PC-9 (cell line): ENCODE results near the gene ANO4. TPM values are rescaled to one million over a fixed set of nuclear protein-coding genes. Genes with fewer than 3 reads are reported as not detected.
A peak's percentile ranks its signal among the peaks of the same experiment; 100 is the strongest.
"Not testable (repeated sequence)": the region's sequence is repeated elsewhere in the genome, so short reads cannot be mapped to it uniquely, and the experiment has no call there.

ENCODE experiments used
- BruUV-seq: library from RNA; stranded (reverse); fragments of 400-500 nt; replicated peaks from 2 replicates; lab custom pipeline; 2021; lab: Mats Ljungman, UMichigan
- CTCF ChIA-PET: fragments of 300-600 bp; sonication (Branson Sonifier 250); formaldehyde crosslinking; loops from one replicate; lab custom pipeline; 2022; ENCODE audit warnings: antibody characterized with exemption; lab: Charles Lee
- POLR2A ChIA-PET: fragments of 300-600 bp; sonication (Branson Sonifier 250); formaldehyde crosslinking; loops from one replicate; lab custom pipeline; 2022; ENCODE audit warnings: antibody characterized with exemption; ENCODE audit not compliant: unreplicated experiment; lab: Charles Lee
- DNase-seq, 2 experiments: peaks; one replicate each; pipeline versions ENCODE4 v3.0.0 to v3.0.0-alpha.2; 2015 to 2022; ENCODE audit warnings: mixed read lengths in 1 of 2
- H2AFZ ChIP-seq: fragments of 200-600 bp; sonication (generic); 2 replicates; pipeline ENCODE4 v1.8.1; 2017; ENCODE audit warnings: antibody characterized with exemption
- H3F3A ChIP-seq: fragments of 200-600 bp; sonication (generic); 2 replicates; pipeline ENCODE4 v1.8.1; 2017; ENCODE audit warnings: antibody characterized with exemption, mild to moderate bottlenecking, low read depth; ENCODE audit not compliant: insufficient read depth
- H3K27ac ChIP-seq: fragments of 200-600 bp; sonication (generic); 2 replicates; pipeline ENCODE4 v1.6.1; 2016; ENCODE audit warnings: mixed run types
- H3K27me3 ChIP-seq: fragments of 200-600 bp; sonication (generic); 2 replicates; pipeline ENCODE4 v1.6.1; 2016; ENCODE audit warnings: low read depth, mixed run types; ENCODE audit not compliant: insufficient read depth
- H3K36me3 ChIP-seq: fragments of 200-600 bp; sonication (generic); 2 replicates; pipeline ENCODE4 v1.6.1; 2016; ENCODE audit warnings: low read depth, mixed run types
- H3K4me1 ChIP-seq: fragments of 200-600 bp; sonication (generic); replicated peaks from 2 replicates; pipeline ENCODE4 v1.6.1; 2016; ENCODE audit warnings: mixed run types; ENCODE audit not compliant: insufficient read depth
- H3K4me2 ChIP-seq: fragments of 200-600 bp; sonication (generic); 2 replicates; pipeline ENCODE4 v1.6.1; 2017; ENCODE audit warnings: mixed run types
- H3K4me3 ChIP-seq: fragments of 200-600 bp; sonication (generic); 2 replicates; pipeline ENCODE4 v1.6.1; 2016; ENCODE audit warnings: mixed run types
- H3K79me2 ChIP-seq: fragments of 200-600 bp; sonication (generic); 2 replicates; pipeline ENCODE4 v1.6.1; 2017; ENCODE audit warnings: low read depth, mixed run types
- H3K9me2 ChIP-seq: fragments of 200-600 bp; sonication (generic); 2 replicates; pipeline ENCODE4 v1.8.1; 2017; ENCODE audit warnings: mild to moderate bottlenecking; ENCODE audit not compliant: insufficient read depth
- H3K9me3 ChIP-seq: fragments of 200-600 bp; sonication (generic); 2 replicates; pipeline ENCODE4 v1.8.1; 2016; ENCODE audit warnings: low read depth; ENCODE audit not compliant: insufficient read depth
- H4K20me1 ChIP-seq: fragments of 200-600 bp; sonication (generic); 2 replicates; pipeline ENCODE4 v1.8.1; 2017; ENCODE audit not compliant: insufficient read depth
- EZH2 ChIP-seq: fragments of 200-600 bp; sonication (generic); IDR thresholded peaks from 2 replicates; pipeline ENCODE4 v1.8.0; 2017; ENCODE audit warnings: antibody characterized with exemption, low read depth
- intact Hi-C: fragments of 100-400 bp; cut with micrococcal nuclease; formaldehyde crosslinking; loops from one replicate; pipeline ENCODE4 v1.10.0; 2022; ENCODE audit not compliant: unreplicated experiment
- total RNA-seq: library from RNA; stranded (reverse); gene quantifications from 2 replicates; pipeline ENCODE4 v1.2.3, GENCODE V29; 2021
- TF ChIP-seq, protein P1 (sequence below): fragments of 200-600 bp; sonication (generic); conservative IDR thresholded peaks from 2 replicates; pipeline ENCODE4 v1.6.1; 2017; ENCODE audit warnings: mixed run types, antibody characterized with exemption, mild to moderate bottlenecking, moderate library complexity

Gene ANO4
- total RNA-seq, 1 experiment from 2014 or later = not detected

- H3K27ac ChIP-seq = no peak overlapping the region
- BruUV-seq = no TSS peak
- H2AFZ ChIP-seq = peak overlapping the region; percentile 33; the same call in 1 of the 2 replicates
- H3F3A ChIP-seq = no peaks in the 10 kb centered on the region
- ChIA-PET POLR2A (no interaction called here), CTCF (no interaction called here)
- no peaks in the 10 kb centered on the region for H3K9me2 ChIP-seq
- TF ChIP-seq, protein P1, sequence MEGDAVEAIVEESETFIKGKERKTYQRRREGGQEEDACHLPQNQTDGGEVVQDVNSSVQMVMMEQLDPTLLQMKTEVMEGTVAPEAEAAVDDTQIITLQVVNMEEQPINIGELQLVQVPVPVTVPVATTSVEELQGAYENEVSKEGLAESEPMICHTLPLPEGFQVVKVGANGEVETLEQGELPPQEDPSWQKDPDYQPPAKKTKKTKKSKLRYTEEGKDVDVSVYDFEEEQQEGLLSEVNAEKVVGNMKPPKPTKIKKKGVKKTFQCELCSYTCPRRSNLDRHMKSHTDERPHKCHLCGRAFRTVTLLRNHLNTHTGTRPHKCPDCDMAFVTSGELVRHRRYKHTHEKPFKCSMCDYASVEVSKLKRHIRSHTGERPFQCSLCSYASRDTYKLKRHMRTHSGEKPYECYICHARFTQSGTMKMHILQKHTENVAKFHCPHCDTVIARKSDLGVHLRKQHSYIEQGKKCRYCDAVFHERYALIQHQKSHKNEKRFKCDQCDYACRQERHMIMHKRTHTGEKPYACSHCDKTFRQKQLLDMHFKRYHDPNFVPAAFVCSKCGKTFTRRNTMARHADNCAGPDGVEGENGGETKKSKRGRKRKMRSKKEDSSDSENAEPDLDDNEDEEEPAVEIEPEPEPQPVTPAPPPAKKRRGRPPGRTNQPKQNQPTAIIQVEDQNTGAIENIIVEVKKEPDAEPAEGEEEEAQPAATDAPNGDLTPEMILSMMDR = no peak
- TF ChIP-seq EZH2 = no peak
- H3K79me2 ChIP-seq = no peaks in the 10 kb centered on the region
- no peaks in the 10 kb centered on the region for H4K20me1 ChIP-seq
- H3K4me1 ChIP-seq = no peaks in the 10 kb centered on the region
- H3K4me2 ChIP-seq = no peak overlapping the region
- no peak overlapping the region for H3K4me3 ChIP-seq
- H3K27me3 ChIP-seq = no peaks in the 10 kb centered on the region
- no peak for DNase-seq
- no peaks in the 10 kb centered on the region for H3K9me3 ChIP-seq
- no peaks in the 10 kb centered on the region for H3K36me3 ChIP-seq
- intact Hi-C loops = no loop called here
Observed at GRCh38 chr12:101051901-101052550, 257.4 kb downstream of the ANO4 start.

GRCh38 chr12:101053203-101053602 is 258.6 kb downstream of the ANO4 start:
- H3K27me3 ChIP-seq = no peaks in the 10 kb centered on the region
- BruUV-seq = no TSS peak
- H3K27ac ChIP-seq = no peak overlapping the region
- H3K9me2 ChIP-seq = no peaks in the 10 kb centered on the region
- H3K79me2 ChIP-seq = no peaks in the 10 kb centered on the region
- CTCF ChIA-PET = no interaction called here
- no peak overlapping the region for H2AFZ ChIP-seq
- H3K4me1 ChIP-seq = no peaks in the 10 kb centered on the region
- no peaks in the 10 kb centered on the region for H3K36me3 ChIP-seq
- no peaks in the 10 kb centered on the region for H3F3A ChIP-seq
- intact Hi-C loops = no loop called here
- TF ChIP-seq EZH2 = no peak
- TF ChIP-seq, protein P1 = no peak
- H3K9me3 ChIP-seq = no peaks in the 10 kb centered on the region
- no peak overlapping the region for H3K4me2 ChIP-seq
- DNase-seq = no peak
- H3K4me3 ChIP-seq = no peak overlapping the region
- POLR2A ChIA-PET = no interaction called here
- no peaks in the 10 kb centered on the region for H4K20me1 ChIP-seq

DNA sequence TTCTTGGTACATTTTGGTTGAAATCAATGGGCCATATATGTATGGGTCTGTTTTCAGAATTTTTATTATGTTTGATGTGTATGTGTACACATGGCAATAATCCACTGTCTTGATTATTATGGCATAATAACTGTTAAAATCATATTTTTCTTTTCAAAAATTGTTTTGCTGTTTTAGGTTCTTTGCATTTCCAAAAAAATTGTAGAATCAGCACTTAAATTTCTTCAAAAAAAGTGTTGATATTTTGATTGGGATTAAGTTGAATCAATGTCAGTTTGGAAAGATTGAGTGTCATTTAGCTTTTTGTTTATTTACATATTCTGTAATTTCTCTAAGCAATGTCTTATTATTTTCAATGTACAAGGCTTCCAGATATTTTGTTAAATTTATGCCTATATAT is 261.4 kb downstream of the ANO4 start:
- no TSS peak for BruUV-seq
- Histone ChIP-seq H3K27ac (no peak overlapping the region), H3K9me3 (no peaks in the 10 kb centered on the region), H3F3A (no peaks in the 10 kb centered on the region), H3K4me2 (no peak overlapping the region), H3K27me3 (no peaks in the 10 kb centered on the region), H3K4me1 (no peaks in the 10 kb centered on the region), H3K4me3 (no peak overlapping the region), H3K9me2 (no peaks in the 10 kb centered on the region), H3K79me2 (no peaks in the 10 kb centered on the region), H3K36me3 (no peaks in the 10 kb centered on the region), H2AFZ (no peak overlapping the region), H4K20me1 (no peaks in the 10 kb centered on the region)
- POLR2A ChIA-PET = no interaction called here
- TF ChIP-seq, protein P1 = no peak
- no peak for TF ChIP-seq EZH2
- intact Hi-C loops = no loop called here
- CTCF ChIA-PET = no interaction called here
- DNase-seq = no peak

DNA sequence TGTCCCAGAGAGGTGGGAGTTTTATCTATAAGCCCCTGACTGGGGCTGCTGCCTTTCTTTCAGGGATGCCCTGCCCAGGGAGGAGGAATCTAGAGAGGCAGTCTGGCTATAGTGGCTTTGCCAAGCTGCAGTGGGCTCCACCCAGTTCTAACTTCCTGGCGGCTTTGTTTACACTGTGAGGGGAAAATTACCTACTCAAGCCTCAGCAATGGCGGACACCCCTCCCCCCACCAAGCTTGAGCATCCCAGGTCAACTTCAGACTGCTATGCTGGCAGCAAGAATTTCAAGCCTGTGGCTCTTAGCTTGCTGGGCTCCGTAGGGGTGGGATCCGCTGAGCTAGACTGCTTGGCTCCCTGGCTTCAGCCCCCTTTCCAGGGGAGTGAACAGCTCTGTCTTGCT is 267.9 kb downstream of the ANO4 start:
- H4K20me1 ChIP-seq, H2AFZ ChIP-seq, intact Hi-C loops, CTCF ChIA-PET, H3K27ac ChIP-seq, H3K27me3 ChIP-seq, H3K4me3 ChIP-seq, POLR2A ChIA-PET, H3K36me3 ChIP-seq, H3K4me2 ChIP-seq, BruUV-seq, H3K9me2 ChIP-seq, H3K79me2 ChIP-seq, H3F3A ChIP-seq, H3K4me1 ChIP-seq, H3K9me3 ChIP-seq: not testable (repeated sequence)
- DNase-seq = peak in 1 of 2 experiments; percentile 2
